Endothelial cell of umbilical vein (primary cell): Measurements from ENCODE around the gene NFIA. TPM values are rescaled to one million over a fixed set of nuclear protein-coding genes. Genes with fewer than 3 reads are reported as not detected.

Experiments used
- BruUV-seq: library from RNA; stranded (reverse); fragments of 400-500 nt; replicated peaks from 2 replicates; lab custom pipeline; 2021; lab: Mats Ljungman, UMichigan
- CTCF ChIA-PET: fragments of 300-600, 350-600 bp; sonication (Branson Sonifier 250); formaldehyde crosslinking; loops from one replicate; lab custom pipeline; 2021; ENCODE audit warnings: antibody characterized with exemption, inconsistent platforms; lab: Charles Lee
- POLR2A ChIA-PET: fragments of 300-600, 350-600 bp; sonication (Branson Sonifier 250); formaldehyde crosslinking; loops from one replicate; lab custom pipeline; 2021; ENCODE audit warnings: antibody characterized with exemption, inconsistent platforms; lab: Charles Lee
- DNase-seq: peaks from one replicate; pipeline ENCODE4 v3.0.0-alpha.2; 2011; ENCODE audit warnings: low read depth, low spot score
- FAIRE-seq: peaks from 2 replicates; lab custom pipeline; 2011; peaks lifted over from hg19 to GRCh38; lab: Jason Lieb, UNC
- H2AFZ ChIP-seq: 2 replicates; pipeline ENCODE4 v1.6.0; 2012; ENCODE audit warnings: low read depth, low read length, control low read depth, inconsistent platforms
- H3K27ac ChIP-seq: 2 replicates; pipeline ENCODE4 v1.5.1; 2011; ENCODE audit warnings: low read depth, mild to moderate bottlenecking, control low read depth, low read length, moderate library complexity; ENCODE audit not compliant: insufficient read depth
- H3K27me3 ChIP-seq, 2 experiments: 2 replicates each; pipeline versions ENCODE4 v1.6.0 to v1.6.1; 2011; ENCODE audit warnings: low read length in 2 of 2, mixed read lengths in 1 of 2; ENCODE audit not compliant: control insufficient read depth in 2 of 2, insufficient read depth in 2 of 2
- H3K36me3 ChIP-seq, 2 experiments: 2 replicates in 1 of 2; 3 replicates in 1 of 2; pipeline ENCODE4 v1.5.1; 2011; ENCODE audit warnings: low read length in 2 of 2, mild to moderate bottlenecking in 1 of 2, moderate library complexity in 1 of 2; ENCODE audit not compliant: control insufficient read depth in 2 of 2, insufficient read depth in 2 of 2; ENCODE audit errors: extremely low read depth in 1 of 2
- H3K4me1 ChIP-seq: 3 replicates; pipeline ENCODE4 v1.5.1; 2011; ENCODE audit warnings: mild to moderate bottlenecking, low read length; ENCODE audit not compliant: control insufficient read depth, insufficient read depth; ENCODE audit errors: extremely low read depth
- H3K4me2 ChIP-seq: 2 replicates; pipeline ENCODE4 v1.6.1; 2011; ENCODE audit warnings: low read length, control low read depth, mixed read lengths; ENCODE audit not compliant: insufficient read depth
- H3K4me3 ChIP-seq, 3 experiments: fragments of 200-600 bp in 1 of 3; sonication (generic), shearing (Covaris generic) in 1 of 3; replicated peaks in 1 of 3; 2 replicates each; pipeline ENCODE4 v1.5.1; 2011 to 2016; ENCODE audit warnings: control low read depth in 3 of 3, low read length in 3 of 3, mild to moderate bottlenecking in 2 of 3, inconsistent platforms in 1 of 3, low read depth in 1 of 3, moderate library complexity in 1 of 3; ENCODE audit not compliant: insufficient read depth in 1 of 3
- H3K79me2 ChIP-seq: 2 replicates; pipeline ENCODE4 v1.6.0; 2012; ENCODE audit warnings: low read length, inconsistent platforms; ENCODE audit not compliant: control insufficient read depth, insufficient read depth
- H3K9ac ChIP-seq: replicated peaks from 2 replicates; pipeline ENCODE3; 2011; ENCODE audit warnings: low read length, control low read depth; ENCODE audit not compliant: insufficient read depth; ENCODE audit errors: extremely low read depth
- H3K9me1 ChIP-seq: replicated peaks from 3 replicates; pipeline ENCODE4 v1.6.0; 2011; ENCODE audit warnings: mild to moderate bottlenecking, low read length; ENCODE audit not compliant: control insufficient read depth, insufficient read depth; ENCODE audit errors: extremely low read depth
- H3K9me3 ChIP-seq: replicated peaks from 2 replicates; pipeline ENCODE4 v1.5.1; 2012; ENCODE audit warnings: low read length, inconsistent platforms; ENCODE audit not compliant: control insufficient read depth, insufficient read depth
- H4K20me1 ChIP-seq: replicated peaks from 2 replicates; pipeline ENCODE3; 2011; ENCODE audit warnings: mild to moderate bottlenecking, low read length; ENCODE audit not compliant: control insufficient read depth, insufficient read depth; ENCODE audit errors: extremely low read depth
- JUN ChIP-seq: IDR thresholded peaks from 2 replicates; pipeline ENCODE4 v1.6.1; 2011; ENCODE audit warnings: borderline replicate concordance, low read depth; ENCODE audit not compliant: insufficient read length, insufficient read depth
- MAX ChIP-seq: IDR thresholded peaks from 2 replicates; pipeline ENCODE4 v1.6.1; 2011; ENCODE audit not compliant: insufficient read depth, insufficient read length
- MYC ChIP-seq: IDR thresholded peaks from one replicate; pipeline ENCODE4 v1.6.1; 2011; ENCODE audit warnings: mild to moderate bottlenecking, low read depth, low read length
- POLR2A ChIP-seq: IDR thresholded peaks from 2 replicates; pipeline ENCODE4 v1.6.1; 2012; ENCODE audit warnings: low read depth, mild to moderate bottlenecking, control low read depth, low read length
- dilution Hi-C: fragments of 300-500 bp; cut with MboI; formaldehyde crosslinking; loops from one replicate; pipeline ENCODE4 v1.15.0; 2019; ENCODE audit warnings: low sequenced_read_pairs; ENCODE audit not compliant: extremely low pct_ligation_motif_present
- intact Hi-C: fragments of 100-400 bp; cut with micrococcal nuclease; formaldehyde crosslinking; loops from one replicate; pipeline ENCODE4 v1.10.0; 2022
- polyA plus RNA-seq, 4 experiments: library from polyadenylated mRNA; depleted of rRNA in 3 of 4; stranded (reverse) in 3 of 4; unstranded in 1 of 4; fragments of >200 nt; gene quantifications; 2 replicates each; pipeline versions ENCODE4 v1.2.1 to v1.2.3, GENCODE V29; 2011 to 2012; ENCODE audit warnings: missing spikeins in 1 of 4
- total RNA-seq: library from RNA; stranded (reverse); gene quantifications from 2 replicates; pipeline ENCODE4 v1.2.3, GENCODE V29; 2021

Gene NFIA
- total and polyA plus RNA-seq, 2 donors (not counting 3 experiments of a cell fraction or from before 2014, with no cell fraction given) = 25.5 to 47.0 TPM

DNA sequence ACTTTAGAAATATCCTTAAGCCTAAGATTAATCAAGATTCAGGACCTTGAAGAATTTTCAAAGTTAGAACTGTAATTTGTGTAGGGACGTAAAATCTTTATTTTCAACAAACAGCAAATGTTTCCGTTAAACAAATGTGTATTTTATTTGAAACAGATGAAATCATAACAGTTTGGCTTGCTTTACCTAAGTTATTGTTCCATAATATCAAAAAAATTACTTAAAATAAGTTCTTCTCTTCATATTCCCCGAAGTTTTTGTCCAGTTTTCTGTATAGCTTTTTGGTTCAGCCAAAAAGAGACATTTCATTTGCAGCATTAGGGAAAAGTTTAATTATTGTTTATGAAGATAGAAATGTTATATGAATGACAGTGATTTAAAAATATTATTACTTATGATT is 100.1 kb downstream of the NFIA start:
- Histone ChIP-seq H3K9me3 (no peaks in the 10 kb centered on the region), H2AFZ (no peak overlapping the region), H4K20me1 (no peaks in the 10 kb centered on the region), H3K27ac (no peak overlapping the region), H3K4me3 (no peak overlapping the region), H3K36me3 (no peaks in the 10 kb centered on the region), H3K27me3 (no peaks in the 10 kb centered on the region), H3K9ac (no peak overlapping the region), H3K9me1 (no peaks in the 10 kb centered on the region), H3K4me2 (no peak overlapping the region), H3K79me2 (no peaks in the 10 kb centered on the region), H3K4me1 (peaks cover 27% of the 10 kb centered on the region)
- TF ChIP-seq POLR2A = no peak
- TF ChIP-seq JUN = no peak
- FAIRE-seq = no peak
- ChIA-PET POLR2A (interaction anchor here (1.1 kb wide), 1 partner anchor 51 kb away, joined by 3 read pairs; no protein-coding TSS in a partner anchor), CTCF (interaction anchor here (0.7 to 1.5 kb wide), 4 partner anchors 17 to 406 kb away, joined by 3 to 5 read pairs (median 4); no protein-coding TSS in a partner anchor)
- dilution Hi-C loops = no loop called here
- no TSS peak for BruUV-seq
- intact Hi-C loops = no loop called here
- no peak for DNase-seq

DNA sequence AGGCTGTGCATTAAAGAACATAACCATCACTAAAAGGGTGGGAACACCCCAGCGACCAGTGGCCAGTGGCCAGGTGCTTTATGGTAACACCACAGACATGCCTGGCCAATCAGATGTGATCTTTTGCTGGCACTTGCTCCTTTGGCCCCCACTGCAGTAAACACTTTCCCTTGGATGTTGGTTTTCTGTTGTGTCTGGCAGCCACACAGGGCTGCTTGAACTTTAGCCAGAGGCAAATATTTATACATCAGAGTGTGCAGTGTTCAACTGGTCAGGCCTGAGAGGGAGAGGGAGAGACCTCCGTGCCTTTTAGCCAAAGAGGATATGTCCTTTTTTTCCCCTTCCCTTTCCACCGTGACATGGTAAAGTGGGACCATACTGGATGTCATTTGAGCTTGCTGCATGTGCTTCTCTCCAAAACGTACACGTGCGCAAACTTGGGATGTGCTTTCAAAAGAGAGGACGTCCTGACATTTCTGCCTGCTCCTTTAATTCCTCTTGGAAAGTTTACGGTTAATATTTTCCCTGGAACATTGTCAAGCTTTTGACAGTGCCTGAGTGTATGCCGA is 101.2 kb downstream of the NFIA start:
- no peak overlapping the region for H3K9ac ChIP-seq
- H3K27ac ChIP-seq = peak overlapping the region; percentile 14
- BruUV-seq = TSS peak; percentile 93
- H3K27me3 ChIP-seq = no peaks in the 10 kb centered on the region
- TF ChIP-seq MAX (peak; percentile 49), MYC (no peak), JUN (no peak)
- no peak for FAIRE-seq
- dilution Hi-C loops (no loop called here), intact Hi-C loops (loop anchor here (1.0 to 2.0 kb wide), 5 partner anchors 51 to 270 kb away; no protein-coding TSS in a partner anchor)
- peak; percentile 93 for DNase-seq
- POLR2A ChIA-PET = no interaction called here
- no peaks in the 10 kb centered on the region for H3K9me3 ChIP-seq
- H2AFZ ChIP-seq = peak overlapping the region; percentile 62
- no peaks in the 10 kb centered on the region for H3K36me3 ChIP-seq
- H3K4me3 ChIP-seq = peak overlapping the region in 2 of 3 experiments; percentile 4
- peaks cover 27% of the 10 kb centered on the region for H3K4me1 ChIP-seq
- no peaks in the 10 kb centered on the region for H4K20me1 ChIP-seq
- H3K9me1 ChIP-seq = no peaks in the 10 kb centered on the region
- peak overlapping the region; percentile 75 for H3K4me2 ChIP-seq
- H3K79me2 ChIP-seq = no peaks in the 10 kb centered on the region
- CTCF ChIA-PET = interaction anchor here (1.2 to 2.2 kb wide), 2 partner anchors 11 to 126 kb away, joined by 4 read pairs; no protein-coding TSS in a partner anchor
